ENCODE data around the gene FIG4.

- TF ChIP-seq, protein P1, sequence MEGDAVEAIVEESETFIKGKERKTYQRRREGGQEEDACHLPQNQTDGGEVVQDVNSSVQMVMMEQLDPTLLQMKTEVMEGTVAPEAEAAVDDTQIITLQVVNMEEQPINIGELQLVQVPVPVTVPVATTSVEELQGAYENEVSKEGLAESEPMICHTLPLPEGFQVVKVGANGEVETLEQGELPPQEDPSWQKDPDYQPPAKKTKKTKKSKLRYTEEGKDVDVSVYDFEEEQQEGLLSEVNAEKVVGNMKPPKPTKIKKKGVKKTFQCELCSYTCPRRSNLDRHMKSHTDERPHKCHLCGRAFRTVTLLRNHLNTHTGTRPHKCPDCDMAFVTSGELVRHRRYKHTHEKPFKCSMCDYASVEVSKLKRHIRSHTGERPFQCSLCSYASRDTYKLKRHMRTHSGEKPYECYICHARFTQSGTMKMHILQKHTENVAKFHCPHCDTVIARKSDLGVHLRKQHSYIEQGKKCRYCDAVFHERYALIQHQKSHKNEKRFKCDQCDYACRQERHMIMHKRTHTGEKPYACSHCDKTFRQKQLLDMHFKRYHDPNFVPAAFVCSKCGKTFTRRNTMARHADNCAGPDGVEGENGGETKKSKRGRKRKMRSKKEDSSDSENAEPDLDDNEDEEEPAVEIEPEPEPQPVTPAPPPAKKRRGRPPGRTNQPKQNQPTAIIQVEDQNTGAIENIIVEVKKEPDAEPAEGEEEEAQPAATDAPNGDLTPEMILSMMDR (IDR thresholded peaks at IDR 0.05; ENCODE audit: poor library complexity, severe bottlenecking), result no peak
- no peak for TF ChIP-seq RAD21 (conservative IDR thresholded peaks at IDR 0.05)
- no peak for TF ChIP-seq EP300 (conservative IDR thresholded peaks at IDR 0.05; ENCODE audit: poor library complexity, severe bottlenecking)
- no peak for TF ChIP-seq SMC3 (conservative IDR thresholded peaks at IDR 0.05; ENCODE audit: poor library complexity)
Measured at GRCh38 chr6:109701221-109701620, 10.1 kb downstream of the FIG4 start.
